Panc1 (cell line): ENCODE measurements around the gene CFAP410.

Experiments used
- CTCF ChIP-seq: fragments of 450-650 bp; IDR thresholded peaks from 2 replicates; pipeline ENCODE4 v1.5.1; 2017; ENCODE audit warnings: mild to moderate bottlenecking
- POLR2AphosphoS5 ChIP-seq: IDR thresholded peaks from 2 replicates; pipeline ENCODE4 v1.6.1; 2012; ENCODE audit warnings: mild to moderate bottlenecking, low read depth, low read length, moderate library complexity

GRCh38 chr21:44281801-44282200 lies 57.4 kb downstream of the CFAP410 start:
- no peak for TF ChIP-seq CTCF
- TF ChIP-seq POLR2AphosphoS5: no peak
